GM23248 (cell line): ENCODE measurements around the gene FBXO44.

Source experiments
- EZH2 ChIP-seq: fragments of 200-600 bp; sonication (generic); IDR thresholded peaks from 2 replicates; pipeline ENCODE4 v1.6.1; 2018; ENCODE audit warnings: antibody characterized with exemption, mild to moderate bottlenecking; ENCODE audit not compliant: insufficient read depth, poor library complexity, severe bottlenecking
- EZH2phosphoT487 ChIP-seq: fragments of 200-600 bp; sonication (generic); IDR thresholded peaks from 2 replicates; pipeline ENCODE4 v1.6.1; 2018; ENCODE audit warnings: antibody characterized with exemption, moderate library complexity, mild to moderate bottlenecking, low read depth; ENCODE audit not compliant: insufficient read depth

DNA sequence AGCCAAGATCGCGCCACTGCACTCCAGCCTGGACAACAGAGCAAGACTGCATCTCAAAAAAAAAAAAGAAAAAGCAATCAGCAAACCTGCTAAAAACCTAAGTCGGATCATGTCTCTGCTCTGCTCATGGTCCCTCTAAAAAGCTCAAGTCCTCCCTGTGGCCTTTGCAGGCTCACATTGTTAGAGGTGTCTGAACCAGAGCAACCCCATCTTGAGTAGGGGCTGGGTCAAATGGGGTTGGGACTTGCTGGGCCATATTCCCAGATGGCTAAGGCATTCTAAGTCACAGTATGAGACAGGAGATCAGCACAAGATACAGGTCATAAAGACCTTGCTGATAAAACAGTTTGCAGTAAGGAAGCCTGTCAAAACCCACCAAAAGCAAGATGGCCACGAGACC lies 33.8 kb downstream of the FBXO44 start:
- no peak for TF ChIP-seq EZH2
- no peak for TF ChIP-seq EZH2phosphoT487
